K562 (cell line): ENCODE measurements around the gene TEX261.
A peak's percentile ranks its signal among the peaks of the same experiment; 100 is the strongest.

Experiments used
- E4F1 ChIP-seq: fragments of 250-450 bp; sonication (Bioruptor Pico); IDR thresholded peaks from 2 replicates; pipeline ENCODE4 v1.5.0; 2021; ENCODE audit warnings: mild to moderate bottlenecking, borderline replicate concordance
- MEIS2 ChIP-seq: fragments of 450-650 bp; IDR thresholded peaks from 2 replicates; pipeline ENCODE4 v1.6.1; 2014; ENCODE audit warnings: mild to moderate bottlenecking; ENCODE audit not compliant: partially characterized antibody
- MYC ChIP-seq, 2 experiments: fragments of 250-450 bp in 1 of 2; sonication (Bioruptor Pico) in 1 of 2; IDR thresholded peaks; 2 replicates each; pipeline versions ENCODE4 v1.5.1 to v1.6.1; 2012 to 2021; ENCODE audit warnings: low read depth in 2 of 2, borderline replicate concordance in 1 of 2, improper control_type of control experiment in 1 of 2, low read length in 1 of 2, mild to moderate bottlenecking in 1 of 2, moderate library complexity in 1 of 2
- RAD21 ChIP-seq, 2 experiments: fragments of 250-450 bp in 1 of 2; fragments of 450-650 bp in 1 of 2; sonication (Bioruptor Pico) in 1 of 2; formaldehyde crosslinking in 1 of 2; IDR thresholded peaks in 1 of 2; conservative IDR thresholded peaks in 1 of 2; 2 replicates each; pipeline versions ENCODE4 v1.4.0 to v1.8.0; 2020 to 2022; ENCODE audit warnings: mild to moderate bottlenecking in 2 of 2, moderate library complexity in 1 of 2
- REST ChIP-seq, 2 experiments: fragments of 450-650 bp; formaldehyde crosslinking in 1 of 2; IDR thresholded peaks; 2 replicates each; pipeline versions ENCODE4 v1.4.0 to v1.6.1; 2014 to 2020; ENCODE audit warnings: mild to moderate bottlenecking in 2 of 2, borderline replicate concordance in 1 of 2, low read depth in 1 of 2
- TRIM25 ChIP-seq: fragments of 450-650 bp; IDR thresholded peaks from 2 replicates; pipeline ENCODE4 v1.7.0; 2016; ENCODE audit warnings: borderline replicate concordance
- ZBTB2 ChIP-seq: fragments of 450-650 bp; IDR thresholded peaks from 2 replicates; pipeline ENCODE4 v1.6.1; 2016; ENCODE audit warnings: antibody characterized with exemption
- ZBTB49 ChIP-seq: sonication (generic); formaldehyde crosslinking; IDR thresholded peaks from 2 replicates; pipeline ENCODE4 v1.8.0; 2022; ENCODE audit warnings: missing genetic modification reagents, mild to moderate bottlenecking, borderline replicate concordance

GRCh38 chr2:70964596-70965386 lies 29.9 kb downstream of the TEX261 start:
- no peak for TF ChIP-seq ZBTB49 (CRISPR knock-in tag)
- TF ChIP-seq REST (IDR thresholded peaks at IDR 0.05; ENCODE audit: borderline replicate concordance) = peak; percentile 72; the same call in 1 of the 2 replicates
- no peak for TF ChIP-seq REST (CRISPR knock-in tag; IDR thresholded peaks at IDR 0.05; ENCODE audit: low read depth)
- no peak for TF ChIP-seq E4F1 (CRISPR knock-in tag)
- no peak for TF ChIP-seq ZBTB2
- no peak for TF ChIP-seq MEIS2
- peak; percentile 67 to 84 for TF ChIP-seq RAD21 (CRISPR knock-in tag; conservative IDR thresholded peaks at IDR 0.05 in 1 of 2, IDR thresholded peaks at IDR 0.05 in 1 of 2)
- no peak for TF ChIP-seq MYC (IDR thresholded peaks at IDR 0.05; ENCODE audit: low read depth, low read length)
- no peak for TF ChIP-seq MYC (CRISPR knock-in tag; IDR thresholded peaks at IDR 0.05; ENCODE audit: borderline replicate concordance, low read depth)
- TF ChIP-seq TRIM25 = no peak
